ENCODE results near the gene CFAP97. TPM values are rescaled to one million over a fixed set of nuclear protein-coding genes. Genes with fewer than 3 reads are reported as not detected.

Gene CFAP97
- total and polyA plus RNA-seq, 12 donors: 3.3 to 20.9 (median 12.2) TPM

DNA sequence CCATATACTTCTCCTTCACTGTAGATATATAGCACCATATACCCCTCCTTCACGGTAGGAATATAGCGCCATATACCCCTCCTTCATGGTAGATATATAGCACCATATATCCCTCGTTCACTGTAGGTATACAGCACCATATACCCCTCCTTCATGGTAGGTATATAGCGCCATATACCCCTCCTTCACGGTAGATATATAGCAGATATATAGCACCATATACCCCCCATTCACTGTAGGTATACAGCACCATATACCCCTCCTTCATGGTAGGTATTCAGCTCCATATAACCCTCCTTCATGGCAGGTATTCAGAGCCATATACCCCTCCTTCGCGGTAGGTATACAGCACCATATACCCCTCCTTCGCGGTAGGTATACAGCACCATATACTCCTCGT is 18.1 kb upstream of the CFAP97 start:
- ATAC-seq (no peak), DNase-seq (no peak)
- TF ChIP-seq, protein P1, sequence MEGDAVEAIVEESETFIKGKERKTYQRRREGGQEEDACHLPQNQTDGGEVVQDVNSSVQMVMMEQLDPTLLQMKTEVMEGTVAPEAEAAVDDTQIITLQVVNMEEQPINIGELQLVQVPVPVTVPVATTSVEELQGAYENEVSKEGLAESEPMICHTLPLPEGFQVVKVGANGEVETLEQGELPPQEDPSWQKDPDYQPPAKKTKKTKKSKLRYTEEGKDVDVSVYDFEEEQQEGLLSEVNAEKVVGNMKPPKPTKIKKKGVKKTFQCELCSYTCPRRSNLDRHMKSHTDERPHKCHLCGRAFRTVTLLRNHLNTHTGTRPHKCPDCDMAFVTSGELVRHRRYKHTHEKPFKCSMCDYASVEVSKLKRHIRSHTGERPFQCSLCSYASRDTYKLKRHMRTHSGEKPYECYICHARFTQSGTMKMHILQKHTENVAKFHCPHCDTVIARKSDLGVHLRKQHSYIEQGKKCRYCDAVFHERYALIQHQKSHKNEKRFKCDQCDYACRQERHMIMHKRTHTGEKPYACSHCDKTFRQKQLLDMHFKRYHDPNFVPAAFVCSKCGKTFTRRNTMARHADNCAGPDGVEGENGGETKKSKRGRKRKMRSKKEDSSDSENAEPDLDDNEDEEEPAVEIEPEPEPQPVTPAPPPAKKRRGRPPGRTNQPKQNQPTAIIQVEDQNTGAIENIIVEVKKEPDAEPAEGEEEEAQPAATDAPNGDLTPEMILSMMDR (IDR thresholded peaks at IDR 0.05): no peak
- intact Hi-C loops (cut with DNase I): no loop called here
- Histone ChIP-seq H3K36me3 (no peaks in the 10 kb centered on the region), H3K27me3 (no peaks in the 10 kb centered on the region), H3K4me1 (peaks cover 0 to 28% (median 18%) of the 10 kb centered on the region in 9 donors), H3K27ac (no peak overlapping the region), H3K9me3 (no peaks in the 10 kb centered on the region), H3K4me3 (no peak overlapping the region)
- WGBS, 2 donors: 42 to 87% methylated on average over 6 to 10 of the region's 10 CpGs

DNA sequence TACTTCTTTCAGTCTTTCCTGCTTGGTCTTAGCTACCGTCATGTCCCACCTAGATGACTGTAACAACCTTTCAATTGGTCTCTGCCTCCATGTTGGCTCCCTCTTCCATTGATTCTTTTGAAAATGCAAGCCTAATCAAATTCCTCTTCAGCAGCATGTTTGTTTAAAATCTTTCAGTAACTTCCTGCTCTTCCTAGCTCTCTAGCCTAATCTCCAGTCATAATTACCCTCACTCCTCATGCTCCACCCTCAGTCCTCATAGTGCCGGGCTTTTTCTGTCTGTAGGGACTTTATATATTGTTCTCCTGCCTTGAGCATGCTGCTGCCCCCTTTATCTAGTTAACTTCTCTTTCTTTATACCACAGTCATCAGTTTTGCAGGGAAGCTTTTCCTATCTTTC is 17.7 kb upstream of the CFAP97 start:
- Histone ChIP-seq H3K9me3 (no peaks in the 10 kb centered on the region), H3K4me3 (no peak overlapping the region), H3K27me3 (no peaks in the 10 kb centered on the region), H3K4me1 (peaks cover 0 to 29% (median 20%) of the 10 kb centered on the region in 9 donors), H3K36me3 (no peaks in the 10 kb centered on the region), H3K27ac (no peak overlapping the region)
- intact Hi-C loops (cut with DNase I): no loop called here
- TF ChIP-seq, protein P1 (IDR thresholded peaks at IDR 0.05): no peak
- DNase-seq: no peak
- no peak for ATAC-seq
- 91% methylated on average over 2 of the region's 2 CpGs for WGBS, 2 donors

DNA sequence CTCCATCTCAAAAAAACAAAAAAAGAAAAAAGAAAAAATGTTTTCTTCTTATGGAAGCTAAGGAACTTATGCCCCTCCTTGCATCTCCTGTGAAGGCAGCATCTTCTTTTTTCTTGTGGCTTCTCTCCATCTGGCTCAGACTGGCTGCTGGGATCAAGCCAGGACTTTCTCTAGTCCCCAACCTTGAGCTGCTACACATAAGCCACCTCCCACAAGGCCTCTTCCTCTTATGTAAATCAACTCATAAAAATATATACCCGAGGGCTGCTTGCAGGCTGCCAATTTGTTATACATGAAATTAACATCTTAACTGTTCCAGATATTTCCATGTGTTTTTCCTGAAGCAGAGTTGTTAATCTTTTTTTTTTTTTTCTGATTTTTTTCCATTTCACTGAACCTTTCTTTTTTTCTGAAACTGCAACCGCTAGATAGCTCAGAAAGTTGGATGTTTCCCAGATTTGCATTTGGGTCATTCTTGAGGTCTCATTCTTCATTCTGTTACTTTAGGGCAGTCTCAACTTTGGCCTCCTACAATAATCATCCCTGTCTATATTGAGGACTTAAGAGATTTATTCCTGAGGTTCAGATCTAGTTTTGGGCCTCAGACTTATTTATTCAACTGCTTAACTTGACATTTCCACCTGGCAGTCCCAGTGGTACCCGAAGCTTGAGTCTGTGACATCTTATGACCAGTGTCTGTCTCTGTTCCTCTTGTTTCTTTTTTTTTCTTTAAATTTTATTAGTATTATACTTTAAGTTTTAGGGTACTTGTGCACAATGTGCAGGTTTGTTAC is 15.9 kb upstream of the CFAP97 start:
- peak in 6 of 8 donors; percentile 47 to 64 (median 54) for ATAC-seq
- intact Hi-C loops (cut with DNase I): loop anchor here in 6 of 10 donors (5.0 to 10.0 kb wide), 3 partner anchors 85 to 178 kb away; partner anchors contain the start of genes ANKRD37 (in 4 of the 6) and LRP2BP (in 4 of the 6)
- Histone ChIP-seq H3K27ac (peak overlapping the region in 2 of 10 donors; percentile 25 to 36), H3K9me3 (no peaks in the 10 kb centered on the region), H3K27me3 (no peaks in the 10 kb centered on the region), H3K4me3 (no peak overlapping the region), H3K36me3 (no peaks in the 10 kb centered on the region), H3K4me1 (peaks cover 0 to 41% (median 22%) of the 10 kb centered on the region in 9 donors)
- TF ChIP-seq, protein P1 (IDR thresholded peaks at IDR 0.05): no peak
- 42 to 54% methylated on average over 3 of the region's 3 CpGs for WGBS, 2 donors
- DNase-seq: peak; percentile 25 to 58

DNA sequence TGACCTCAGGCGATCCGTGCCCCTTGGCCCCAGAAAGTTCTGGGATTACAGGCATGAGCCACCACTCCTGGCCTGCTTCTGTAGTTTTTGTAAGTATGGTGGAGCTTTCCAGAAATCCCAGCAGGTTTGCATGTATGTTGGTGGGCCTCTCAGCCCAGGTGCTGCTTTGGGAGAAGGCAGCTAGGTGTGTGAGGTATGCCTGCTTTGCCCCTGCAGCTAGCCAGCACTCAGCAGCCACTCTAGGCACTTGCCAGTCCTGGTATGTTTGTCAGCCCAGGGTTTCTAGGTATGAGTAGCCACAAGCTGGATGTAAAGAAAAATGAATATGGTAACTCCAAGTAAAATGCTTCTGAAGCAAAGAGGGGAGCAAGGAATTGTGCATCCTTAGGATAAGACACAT is 14.5 kb upstream of the CFAP97 start:
- 94 to 97% methylated on average over 2 of the region's 2 CpGs for WGBS, 2 donors
- TF ChIP-seq, protein P1 (IDR thresholded peaks at IDR 0.05): no peak
- no peak for DNase-seq
- Histone ChIP-seq H3K4me1 (peaks cover 0 to 41% (median 22%) of the 10 kb centered on the region in 9 donors), H3K27ac (no peak overlapping the region), H3K27me3 (no peaks in the 10 kb centered on the region), H3K4me3 (no peak overlapping the region), H3K9me3 (no peaks in the 10 kb centered on the region), H3K36me3 (no peaks in the 10 kb centered on the region)
- no peak for ATAC-seq
- intact Hi-C loops (cut with DNase I): loop anchor here in 6 of 10 donors (5.0 to 10.0 kb wide), 3 partner anchors 86 to 179 kb away; partner anchors contain the start of genes ANKRD37 (in 4 of the 6) and LRP2BP (in 4 of the 6)

Data from heart right ventricle (tissue), 16 donors.